ENCODE measurements around the gene HOXD13. TPM values are rescaled to one million over a fixed set of nuclear protein-coding genes. Genes with fewer than 3 reads are reported as not detected.

The HOXD13 gene
- total RNA-seq (2021) (not detected in 2 replicates), Bru-seq, nascent RNA (not detected), BruChase-seq, experiment 1, labeled RNA remaining after a 2-hour chase (not detected), BruChase-seq, experiment 2, labeled RNA remaining after a 6-hour chase (not detected)
- long read RNA-seq = 0 reads

DNA sequence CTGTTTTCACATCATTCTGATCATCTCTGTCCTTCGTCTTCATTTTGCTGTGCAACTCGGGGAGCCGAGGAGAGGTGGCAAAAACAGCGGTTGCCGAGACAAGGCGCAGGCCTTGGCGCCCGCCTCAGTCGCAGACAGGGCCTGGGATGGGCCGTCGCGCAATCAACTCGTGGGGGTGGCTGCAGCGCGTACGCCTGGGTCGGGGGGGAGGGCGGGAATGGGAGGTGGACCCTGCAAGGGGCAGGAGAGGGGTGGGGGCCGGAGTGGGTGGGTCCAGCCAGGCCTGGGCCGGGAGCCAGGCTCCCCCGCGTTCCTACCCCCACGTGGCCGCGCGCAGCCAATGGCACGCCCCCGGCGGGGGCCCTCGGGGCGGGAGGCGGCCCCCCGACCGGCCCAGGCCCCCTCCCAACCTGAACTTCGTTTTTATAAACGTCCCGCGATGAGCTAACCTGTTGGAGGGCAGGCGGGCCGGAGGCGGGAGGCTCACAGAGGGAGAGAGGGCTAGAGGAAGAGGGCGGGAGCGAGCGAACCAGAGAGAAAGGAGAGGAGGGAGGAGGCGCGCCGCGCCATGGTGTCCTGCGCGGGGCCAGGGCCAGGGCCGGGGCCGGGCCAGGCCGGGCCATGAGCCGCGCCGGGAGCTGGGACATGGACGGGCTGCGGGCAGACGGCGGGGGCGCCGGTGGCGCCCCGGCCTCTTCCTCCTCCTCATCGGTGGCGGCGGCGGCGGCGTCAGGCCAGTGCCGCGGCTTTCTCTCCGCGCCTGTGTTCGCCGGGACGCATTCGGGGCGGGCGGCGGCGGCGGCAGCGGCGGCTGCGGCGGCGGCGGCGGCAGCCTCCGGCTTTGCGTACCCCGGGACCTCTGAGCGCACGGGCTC lies at the start of gene HOXD13:
TSS of gene HOXD13 (plus strand) at position 452 of the 875 bp plus-strand sequence. CDS start at position 622, 170 bp downstream.
- Histone ChIP-seq H3K4me3 (no peak within 1 kb of the TSS), H3K27ac (no peak within 1 kb of the TSS), H3K79me2 (ENCODE audit: low read depth) (no peaks in the 10 kb centered on the region), H3F3A (ENCODE audit: insufficient read depth, low read depth) (no peaks in the 10 kb centered on the region), H2AFZ (no peak within 1 kb of the TSS), H3K9me3 (ENCODE audit: insufficient read depth, low read depth) (no peaks in the 10 kb centered on the region), H3K4me1 (replicated peaks; ENCODE audit: insufficient read depth) (peaks cover 10% of the 10 kb centered on the region; the same call in 1 of the 2 replicates), H4K20me1 (ENCODE audit: insufficient read depth) (no peaks in the 10 kb centered on the region), H3K27me3 (ENCODE audit: insufficient read depth, low read depth) (peaks cover 82% of the 10 kb centered on the region), H3K4me2 (no peak within 1 kb of the TSS), H3K9me2 (ENCODE audit: insufficient read depth) (no peaks in the 10 kb centered on the region), H3K36me3 (ENCODE audit: low read depth) (no peaks in the 10 kb centered on the region)
- intact Hi-C loops (cut with micrococcal nuclease; ENCODE audit: unreplicated experiment) = loop anchor here (10.0 kb wide), 1 partner anchor 1628 kb away; no protein-coding TSS in a partner anchor
- no peak for TF ChIP-seq EZH2 (IDR thresholded peaks at IDR 0.05; ENCODE audit: low read depth)
- TF ChIP-seq, protein P1, sequence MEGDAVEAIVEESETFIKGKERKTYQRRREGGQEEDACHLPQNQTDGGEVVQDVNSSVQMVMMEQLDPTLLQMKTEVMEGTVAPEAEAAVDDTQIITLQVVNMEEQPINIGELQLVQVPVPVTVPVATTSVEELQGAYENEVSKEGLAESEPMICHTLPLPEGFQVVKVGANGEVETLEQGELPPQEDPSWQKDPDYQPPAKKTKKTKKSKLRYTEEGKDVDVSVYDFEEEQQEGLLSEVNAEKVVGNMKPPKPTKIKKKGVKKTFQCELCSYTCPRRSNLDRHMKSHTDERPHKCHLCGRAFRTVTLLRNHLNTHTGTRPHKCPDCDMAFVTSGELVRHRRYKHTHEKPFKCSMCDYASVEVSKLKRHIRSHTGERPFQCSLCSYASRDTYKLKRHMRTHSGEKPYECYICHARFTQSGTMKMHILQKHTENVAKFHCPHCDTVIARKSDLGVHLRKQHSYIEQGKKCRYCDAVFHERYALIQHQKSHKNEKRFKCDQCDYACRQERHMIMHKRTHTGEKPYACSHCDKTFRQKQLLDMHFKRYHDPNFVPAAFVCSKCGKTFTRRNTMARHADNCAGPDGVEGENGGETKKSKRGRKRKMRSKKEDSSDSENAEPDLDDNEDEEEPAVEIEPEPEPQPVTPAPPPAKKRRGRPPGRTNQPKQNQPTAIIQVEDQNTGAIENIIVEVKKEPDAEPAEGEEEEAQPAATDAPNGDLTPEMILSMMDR (conservative IDR thresholded peaks at IDR 0.05) = no peak
- ChIA-PET CTCF (no interaction called here), POLR2A (ENCODE audit: unreplicated experiment) (no interaction called here)
- no TSS peak for BruUV-seq (replicated peaks)
- no peak for DNase-seq

GRCh38 chr2:176056406-176056805 lies 36.1 kb upstream of the HOXD13 start:
- no peak overlapping the region for H3K4me3 ChIP-seq
- ChIA-PET CTCF (no interaction called here), POLR2A (ENCODE audit: unreplicated experiment) (no interaction called here)
- H2AFZ ChIP-seq = no peak overlapping the region; the same call in 1 of the 2 replicates
- no peaks in the 10 kb centered on the region for H3K79me2 ChIP-seq (ENCODE audit: low read depth)
- H3K27me3 ChIP-seq (ENCODE audit: insufficient read depth, low read depth) = peaks cover 20% of the 10 kb centered on the region
- H3K36me3 ChIP-seq (ENCODE audit: low read depth) = no peaks in the 10 kb centered on the region
- no peak for DNase-seq
- H3F3A ChIP-seq (ENCODE audit: insufficient read depth, low read depth) = no peaks in the 10 kb centered on the region
- TF ChIP-seq, protein P1 (conservative IDR thresholded peaks at IDR 0.05) = no peak
- TF ChIP-seq EZH2 (IDR thresholded peaks at IDR 0.05; ENCODE audit: low read depth) = no peak
- no TSS peak for BruUV-seq (replicated peaks)
- no peaks in the 10 kb centered on the region for H3K4me1 ChIP-seq (replicated peaks; ENCODE audit: insufficient read depth)
- no peaks in the 10 kb centered on the region for H4K20me1 ChIP-seq (ENCODE audit: insufficient read depth)
- intact Hi-C loops (cut with micrococcal nuclease; ENCODE audit: unreplicated experiment) = no loop called here
- H3K9me2 ChIP-seq (ENCODE audit: insufficient read depth) = no peaks in the 10 kb centered on the region
- no peak overlapping the region for H3K27ac ChIP-seq
- peaks cover 3% of the 10 kb centered on the region; the same call in 1 of the 2 replicates for H3K9me3 ChIP-seq (ENCODE audit: insufficient read depth, low read depth)
- no peak overlapping the region for H3K4me2 ChIP-seq

GRCh38 chr2:176063958-176064357 lies 28.6 kb upstream of the HOXD13 start:
- CTCF ChIA-PET = no interaction called here

More at GRCh38 chr2:176063958-176064357, 28.6 kb upstream of the HOXD13 start:
- no peak overlapping the region for H2AFZ ChIP-seq
- H3K36me3 ChIP-seq (ENCODE audit: low read depth) = no peaks in the 10 kb centered on the region
- TF ChIP-seq, protein P1 (conservative IDR thresholded peaks at IDR 0.05) = no peak
- TF ChIP-seq EZH2 (IDR thresholded peaks at IDR 0.05; ENCODE audit: low read depth) = no peak
- H3K4me2 ChIP-seq = no peak overlapping the region
- no peaks in the 10 kb centered on the region for H3K4me1 ChIP-seq (replicated peaks; ENCODE audit: insufficient read depth)
- intact Hi-C loops (cut with micrococcal nuclease; ENCODE audit: unreplicated experiment) = no loop called here
- no peaks in the 10 kb centered on the region for H3F3A ChIP-seq (ENCODE audit: insufficient read depth, low read depth)
- no peaks in the 10 kb centered on the region for H4K20me1 ChIP-seq (ENCODE audit: insufficient read depth)
- H3K9me2 ChIP-seq (ENCODE audit: insufficient read depth) = no peaks in the 10 kb centered on the region
- no peak overlapping the region for H3K27ac ChIP-seq
- no peak for DNase-seq
- 0 out of 2 replicates have a peak, but pooled peaks cover 13% of the 10 kb centered on the region for H3K27me3 ChIP-seq (ENCODE audit: insufficient read depth, low read depth)
- H3K79me2 ChIP-seq (ENCODE audit: low read depth) = no peaks in the 10 kb centered on the region
- H3K4me3 ChIP-seq = no peak overlapping the region
- no TSS peak for BruUV-seq (replicated peaks)
- POLR2A ChIA-PET (ENCODE audit: unreplicated experiment) = no interaction called here
- H3K9me3 ChIP-seq (ENCODE audit: insufficient read depth, low read depth) = no peaks in the 10 kb centered on the region

All from PC-9 (cell line).